ENCODE data around the gene DEPDC4.
A peak's percentile ranks its signal among the peaks of the same experiment; 100 is the strongest.

DEPDC4 gene

DNA sequence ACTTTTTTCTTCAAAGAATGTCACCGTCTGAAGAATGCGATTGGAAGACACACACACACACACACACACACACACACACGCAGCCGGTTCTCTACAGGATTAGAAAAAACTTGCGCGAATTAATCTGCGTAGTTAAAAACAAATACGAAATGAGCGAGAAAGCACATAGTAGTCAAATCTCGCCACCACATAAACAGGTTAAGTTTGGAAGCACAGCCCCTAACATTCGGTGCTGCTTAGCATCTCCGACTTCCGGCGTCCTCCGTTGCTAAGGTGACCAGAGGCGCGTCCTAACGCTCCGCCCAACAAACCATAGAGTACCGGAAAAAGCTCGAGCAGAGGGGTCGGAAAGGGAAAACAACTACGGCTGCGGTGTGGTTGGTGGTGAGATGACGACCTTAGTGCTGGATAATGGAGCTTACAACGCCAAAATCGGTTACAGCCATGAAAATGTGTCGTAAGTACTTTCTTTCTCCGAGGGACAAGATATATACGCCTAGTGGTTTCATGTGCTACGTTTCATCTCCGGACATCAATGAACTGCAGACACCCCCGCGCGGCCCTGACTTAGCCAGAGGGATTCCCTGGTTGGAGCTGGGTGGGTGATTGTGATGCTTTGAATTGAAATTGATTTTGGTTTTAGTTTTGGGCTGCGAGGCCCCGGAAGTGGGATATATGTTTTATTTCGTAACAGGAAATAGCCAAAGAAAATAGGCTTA is 66.3 kb downstream of the DEPDC4 start, which contains the start of gene ACTR6:
ACTR6 (plus strand) TSS at position 353 of the 719 bp plus-strand sequence; CDS start at position 390, 37 bp downstream.
- peak within 1 kb of the TSS; percentile 90 for H3K9ac ChIP-seq (ENCODE audit: low read length)
- H3K9me2 ChIP-seq (ENCODE audit: low read depth, low read length) = no peaks in the 10 kb centered on the region
- no peaks in the 10 kb centered on the region for H3K9me3 ChIP-seq (ENCODE audit: low read length)
- H3K4me2 ChIP-seq (ENCODE audit: low read length) = peak within 1 kb of the TSS; percentile 96
- no peaks in the 10 kb centered on the region for H3K27me3 ChIP-seq (ENCODE audit: insufficient read depth, low read length)
- no peaks in the 10 kb centered on the region for H4K20me1 ChIP-seq (ENCODE audit: insufficient read depth, low read length)
- peaks cover 17% of the 10 kb centered on the region for H3K79me2 ChIP-seq (ENCODE audit: insufficient read depth, low read length)
- no peak for TF ChIP-seq EZH2 (IDR thresholded peaks at IDR 0.05; ENCODE audit: borderline replicate concordance, low read length)
- peaks cover 33% of the 10 kb centered on the region for H3K4me1 ChIP-seq (ENCODE audit: insufficient read depth, low read length, severe bottlenecking)
- peak within 1 kb of the TSS; percentile 45; the same call in 1 of the 2 replicates for H2AFZ ChIP-seq (ENCODE audit: low read length)
- peak within 1 kb of the TSS; percentile 81 for H3K27ac ChIP-seq (ENCODE audit: low read depth, low read length, poor library complexity, severe bottlenecking)
- peak within 1 kb of the TSS; percentile 92 for H3K4me3 ChIP-seq (ENCODE audit: low read depth, low read length, poor library complexity, severe bottlenecking)
- H3K36me3 ChIP-seq (ENCODE audit: insufficient read depth, low read length) = peaks cover 12% of the 10 kb centered on the region
- H3F3A ChIP-seq (ENCODE audit: insufficient read depth, low read length) = no peaks in the 10 kb centered on the region

DNA sequence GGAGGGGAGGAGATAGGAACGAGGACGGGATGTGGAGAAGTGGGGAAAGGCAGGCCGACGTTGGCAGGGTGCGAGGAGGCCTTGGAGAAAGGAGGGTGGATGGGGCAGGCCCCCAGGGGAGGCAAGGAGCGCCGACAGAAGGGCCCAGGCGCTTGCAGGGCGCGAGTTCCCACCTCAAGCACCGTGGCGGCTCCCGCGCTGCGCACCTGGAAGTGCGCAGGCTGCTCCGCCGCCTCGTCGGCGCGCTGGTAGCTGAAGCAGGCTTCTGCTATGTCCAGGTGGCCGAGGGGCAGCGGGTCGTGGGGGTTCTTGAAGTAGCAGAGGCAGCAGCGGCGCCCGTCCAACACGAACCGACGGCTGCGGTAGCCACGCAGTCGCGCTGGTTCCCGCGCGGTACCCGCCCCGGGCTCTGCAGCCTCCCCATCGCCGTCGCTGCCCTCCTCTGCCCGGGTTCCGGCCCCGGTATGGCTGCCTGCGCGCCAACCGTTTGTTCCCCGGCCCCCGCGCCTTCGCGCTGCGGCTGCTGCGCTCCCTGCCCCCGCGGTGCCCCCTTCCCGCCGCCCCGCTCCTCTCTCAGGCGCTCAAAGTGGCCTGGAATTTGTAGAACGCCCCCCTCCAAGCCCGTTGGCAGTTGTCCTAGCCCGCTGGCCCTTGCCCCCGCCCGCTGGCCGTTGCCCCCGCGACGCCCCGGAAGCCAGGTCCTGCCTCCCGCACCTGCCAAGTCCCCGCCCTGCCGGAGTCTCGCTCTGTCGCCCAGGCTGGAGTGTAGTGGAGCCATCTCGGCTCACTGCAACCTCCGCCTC is 67.3 kb downstream of the DEPDC4 start:
- peak overlapping the region; percentile 92 for H3K4me3 ChIP-seq (ENCODE audit: low read depth, low read length, poor library complexity, severe bottlenecking)
- H3K9me3 ChIP-seq (ENCODE audit: low read length) = no peaks in the 10 kb centered on the region
- no peaks in the 10 kb centered on the region for H3K9me2 ChIP-seq (ENCODE audit: low read depth, low read length)
- peak overlapping the region; percentile 96 for H3K4me2 ChIP-seq (ENCODE audit: low read length)
- H3K27ac ChIP-seq (ENCODE audit: low read depth, low read length, poor library complexity, severe bottlenecking) = peak overlapping the region; percentile 51
- H2AFZ ChIP-seq (ENCODE audit: low read length) = no peak overlapping the region
- H3K79me2 ChIP-seq (ENCODE audit: insufficient read depth, low read length) = peaks cover 17% of the 10 kb centered on the region
- no peak for TF ChIP-seq EZH2 (IDR thresholded peaks at IDR 0.05; ENCODE audit: borderline replicate concordance, low read length)
- TF ChIP-seq, protein P1, sequence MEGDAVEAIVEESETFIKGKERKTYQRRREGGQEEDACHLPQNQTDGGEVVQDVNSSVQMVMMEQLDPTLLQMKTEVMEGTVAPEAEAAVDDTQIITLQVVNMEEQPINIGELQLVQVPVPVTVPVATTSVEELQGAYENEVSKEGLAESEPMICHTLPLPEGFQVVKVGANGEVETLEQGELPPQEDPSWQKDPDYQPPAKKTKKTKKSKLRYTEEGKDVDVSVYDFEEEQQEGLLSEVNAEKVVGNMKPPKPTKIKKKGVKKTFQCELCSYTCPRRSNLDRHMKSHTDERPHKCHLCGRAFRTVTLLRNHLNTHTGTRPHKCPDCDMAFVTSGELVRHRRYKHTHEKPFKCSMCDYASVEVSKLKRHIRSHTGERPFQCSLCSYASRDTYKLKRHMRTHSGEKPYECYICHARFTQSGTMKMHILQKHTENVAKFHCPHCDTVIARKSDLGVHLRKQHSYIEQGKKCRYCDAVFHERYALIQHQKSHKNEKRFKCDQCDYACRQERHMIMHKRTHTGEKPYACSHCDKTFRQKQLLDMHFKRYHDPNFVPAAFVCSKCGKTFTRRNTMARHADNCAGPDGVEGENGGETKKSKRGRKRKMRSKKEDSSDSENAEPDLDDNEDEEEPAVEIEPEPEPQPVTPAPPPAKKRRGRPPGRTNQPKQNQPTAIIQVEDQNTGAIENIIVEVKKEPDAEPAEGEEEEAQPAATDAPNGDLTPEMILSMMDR (IDR thresholded peaks at IDR 0.05; ENCODE audit: low read length) = no peak
- H3F3A ChIP-seq (ENCODE audit: insufficient read depth, low read length) = no peaks in the 10 kb centered on the region
- peak overlapping the region; percentile 76 for H3K9ac ChIP-seq (ENCODE audit: low read length)
- H3K4me1 ChIP-seq (ENCODE audit: insufficient read depth, low read length, severe bottlenecking) = peaks cover 33% of the 10 kb centered on the region
- no peaks in the 10 kb centered on the region for H4K20me1 ChIP-seq (ENCODE audit: insufficient read depth, low read length)
- H3K36me3 ChIP-seq (ENCODE audit: insufficient read depth, low read length) = peaks cover 15% of the 10 kb centered on the region; the same call in 1 of the 2 replicates
- H3K27me3 ChIP-seq (ENCODE audit: insufficient read depth, low read length) = no peaks in the 10 kb centered on the region

DNA sequence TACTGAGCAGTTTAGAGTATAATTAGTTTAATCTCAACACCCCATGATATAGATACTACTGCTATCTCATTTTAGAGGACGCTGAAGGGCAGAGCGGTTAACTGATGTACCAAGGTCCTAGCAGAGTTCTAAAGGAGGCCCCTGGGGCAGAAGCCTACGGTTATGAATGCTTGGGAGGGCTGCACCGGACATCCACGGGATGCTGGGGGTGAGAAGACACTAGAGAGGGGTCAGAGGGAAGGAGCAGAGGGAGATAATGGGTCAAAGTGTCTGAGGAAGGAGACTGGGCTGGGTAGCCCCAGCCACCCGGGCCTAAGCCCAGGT is 67.9 kb downstream of the DEPDC4 start:
- H3F3A ChIP-seq (ENCODE audit: insufficient read depth, low read length) = no peaks in the 10 kb centered on the region
- H4K20me1 ChIP-seq (ENCODE audit: insufficient read depth, low read length) = no peaks in the 10 kb centered on the region
- H3K9me2 ChIP-seq (ENCODE audit: low read depth, low read length) = no peaks in the 10 kb centered on the region
- peak overlapping the region; percentile 92 for H3K4me3 ChIP-seq (ENCODE audit: low read depth, low read length, poor library complexity, severe bottlenecking)
- H2AFZ ChIP-seq (ENCODE audit: low read length) = no peak overlapping the region
- H3K9me3 ChIP-seq (ENCODE audit: low read length) = no peaks in the 10 kb centered on the region
- H3K4me1 ChIP-seq (ENCODE audit: insufficient read depth, low read length, severe bottlenecking) = peaks cover 33% of the 10 kb centered on the region
- peaks cover 20% of the 10 kb centered on the region; the same call in 1 of the 2 replicates for H3K36me3 ChIP-seq (ENCODE audit: insufficient read depth, low read length)
- H3K79me2 ChIP-seq (ENCODE audit: insufficient read depth, low read length) = peaks cover 17% of the 10 kb centered on the region
- TF ChIP-seq EZH2 (IDR thresholded peaks at IDR 0.05; ENCODE audit: borderline replicate concordance, low read length) = no peak
- TF ChIP-seq, protein P1 (IDR thresholded peaks at IDR 0.05; ENCODE audit: low read length) = no peak
- H3K9ac ChIP-seq (ENCODE audit: low read length) = peak overlapping the region; percentile 76
- H3K27ac ChIP-seq (ENCODE audit: low read depth, low read length, poor library complexity, severe bottlenecking) = peak overlapping the region; percentile 49
- no peaks in the 10 kb centered on the region for H3K27me3 ChIP-seq (ENCODE audit: insufficient read depth, low read length)
- H3K4me2 ChIP-seq (ENCODE audit: low read length) = peak overlapping the region; percentile 96
